HG03565 (cell line): ENCODE measurements around the gene CFAP20.
"Not testable (repeated sequence)": the region's sequence is repeated elsewhere in the genome, so short reads cannot be mapped to it uniquely, and the experiment has no call there.

Experiments used
- ATAC-seq: cut with Tn5 transposase; IDR thresholded peaks from one replicate; pipeline ENCODE4 v1.9.1; 2021; ENCODE audit warnings: mild to moderate bottlenecking, moderate library complexity; ENCODE audit not compliant: unreplicated experiment

Gene CFAP20

GRCh38 chr16:58072134-58072533, 57.0 kb downstream of the CFAP20 start:
- ATAC-seq, result not testable (repeated sequence)

- no peak for ATAC-seq
These were observed 58.6 kb downstream of the CFAP20 start for GRCh38 chr16:58070585-58070984.
